ENCODE measurements around the gene DCAF8.

The DCAF8 gene

GRCh38 chr1:160264795-160265307 is 2.5 kb upstream of the DCAF8 start:
- no peak for DNase-seq (ENCODE audit: low read depth in 2 of 2)

GRCh38 chr1:160261556-160261892 is 825 bp downstream of the DCAF8 start:
- DNase-seq (ENCODE audit: low read depth in 2 of 2), result peak; percentile 61 to 67

GRCh38 chr1:160260406-160261382 is 1.7 kb downstream of the DCAF8 start:
- DNase-seq (ENCODE audit: low read depth in 2 of 2), result no peak

- DNase-seq (ENCODE audit: low read depth in 2 of 2), result no peak
Measured at GRCh38 chr1:160258177-160258798, 4.1 kb downstream of the DCAF8 start.

GRCh38 chr1:160257411-160258015 is 4.8 kb downstream of the DCAF8 start:
- no peak for DNase-seq (ENCODE audit: low read depth in 2 of 2)

- DNase-seq (ENCODE audit: low read depth in 2 of 2), result no peak
Measured at GRCh38 chr1:160256396-160257046, 5.8 kb downstream of the DCAF8 start.

GRCh38 chr1:160255781-160256300 is 6.5 kb downstream of the DCAF8 start:
- DNase-seq (ENCODE audit: low read depth in 2 of 2), result no peak

GRCh38 chr1:160251687-160252526 is 10.4 kb downstream of the DCAF8 start:
- DNase-seq (ENCODE audit: low read depth in 2 of 2), result no peak

- DNase-seq (ENCODE audit: low read depth in 2 of 2), result no peak
Measured at GRCh38 chr1:160251011-160251410, 11.3 kb downstream of the DCAF8 start.

GRCh38 chr1:160247053-160247452 is 15.3 kb downstream of the DCAF8 start:
- no peak for DNase-seq (ENCODE audit: low read depth in 2 of 2)

GRCh38 chr1:160245434-160245833 is 16.9 kb downstream of the DCAF8 start:
- DNase-seq (ENCODE audit: low read depth in 2 of 2), result no peak

- DNase-seq (ENCODE audit: low read depth in 2 of 2), result no peak
Measured at GRCh38 chr1:160244209-160244608, 18.1 kb downstream of the DCAF8 start.

GRCh38 chr1:160243767-160244166 is 18.6 kb downstream of the DCAF8 start:
- no peak for DNase-seq (ENCODE audit: low read depth in 2 of 2)

GRCh38 chr1:160239582-160240299 is 22.6 kb downstream of the DCAF8 start:
- no peak for DNase-seq (ENCODE audit: low read depth in 2 of 2)

GRCh38 chr1:160238408-160238807 is 23.9 kb downstream of the DCAF8 start:
- DNase-seq (ENCODE audit: low read depth in 2 of 2), result no peak

GRCh38 chr1:160237558-160237957 is 24.8 kb downstream of the DCAF8 start:
- no peak for DNase-seq (ENCODE audit: low read depth in 2 of 2)

GRCh38 chr1:160236806-160237205 is 25.5 kb downstream of the DCAF8 start:
- no peak for DNase-seq (ENCODE audit: low read depth in 2 of 2)

- DNase-seq (ENCODE audit: low read depth in 2 of 2), result no peak
Measured at GRCh38 chr1:160232911-160233310, 29.4 kb downstream of the DCAF8 start.

- DNase-seq (ENCODE audit: low read depth in 2 of 2), result no peak
Measured at GRCh38 chr1:160228431-160228830, 33.9 kb downstream of the DCAF8 start.

- no peak for DNase-seq (ENCODE audit: low read depth in 2 of 2)
Measured at GRCh38 chr1:160227561-160227960, 34.8 kb downstream of the DCAF8 start.

All from stimulated activated CD8-positive, alpha-beta memory T cell treated with anti-CD3 and anti-CD28 coated beads, Interleukin-15, amount 100 ng/mL, for 48 hours (primary cell).